ENCODE measurements around the gene DLGAP1. TPM values are rescaled to one million over a fixed set of nuclear protein-coding genes. Genes with fewer than 3 reads are reported as not detected.

The DLGAP1 gene
- total and polyA plus RNA-seq, 2 of the 8 experiments (the other 6 are each of a cell fraction or from before 2014, with no cell fraction given), result 11.8 to 16.9 TPM

- TF ChIP-seq, protein P1, sequence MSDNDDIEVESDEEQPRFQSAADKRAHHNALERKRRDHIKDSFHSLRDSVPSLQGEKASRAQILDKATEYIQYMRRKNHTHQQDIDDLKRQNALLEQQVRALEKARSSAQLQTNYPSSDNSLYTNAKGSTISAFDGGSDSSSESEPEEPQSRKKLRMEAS (IDR thresholded peaks at IDR 0.05), result no peak
- TF ChIP-seq EZH2 (IDR thresholded peaks at IDR 0.05; ENCODE audit: low read depth, low read length, severe bottlenecking), result no peak
- TF ChIP-seq KDM4A (IDR thresholded peaks at IDR 0.05; ENCODE audit: low read depth, low read length, severe bottlenecking), result no peak
- TF ChIP-seq TAF7 (optimal IDR thresholded peaks at IDR 0.05; ENCODE audit: borderline replicate concordance, low read depth, low read length), result no peak
- TF ChIP-seq CHD2 (IDR thresholded peaks at IDR 0.05; ENCODE audit: low read length), result no peak
- TF ChIP-seq CBX8 (IDR thresholded peaks at IDR 0.05; ENCODE audit: borderline replicate concordance, low read depth, low read length), result no peak
Observed at GRCh38 chr18:3966642-3967358, 488.3 kb downstream of the DLGAP1 start (continued).
